ENCODE data around the gene CEPT1.

DNA sequence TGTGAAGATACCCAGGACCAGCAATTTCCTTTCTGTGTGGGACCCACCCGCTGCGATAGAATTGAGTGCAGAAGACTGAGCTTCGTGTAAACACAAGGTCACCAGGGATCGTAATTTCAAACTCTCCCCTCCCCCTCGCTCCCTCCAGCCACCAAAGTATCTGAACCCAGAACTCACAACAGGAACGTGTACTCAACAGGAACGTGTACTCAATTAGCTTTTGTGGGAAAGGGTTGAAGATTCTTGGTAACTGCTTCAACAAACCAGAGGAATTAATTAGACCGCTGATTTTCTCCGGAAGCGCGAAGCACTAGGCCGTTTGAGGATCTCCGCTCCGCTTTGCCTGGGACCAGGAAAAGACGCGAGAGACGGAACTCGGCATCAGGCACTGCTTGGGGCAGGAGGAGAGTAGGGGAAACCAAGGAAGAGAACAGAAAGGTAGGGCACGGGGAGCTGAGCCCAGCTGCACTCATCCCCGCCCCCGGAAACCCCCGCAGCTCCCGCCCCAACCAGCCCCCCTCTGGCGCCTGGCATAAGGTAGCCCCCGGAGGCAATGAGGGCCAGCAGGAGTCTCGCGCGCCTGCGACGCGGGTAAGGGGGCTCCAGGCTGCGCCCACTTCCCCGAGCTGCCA, 583 bp upstream of the CEPT1 start:
- TF ChIP-seq, protein P1, sequence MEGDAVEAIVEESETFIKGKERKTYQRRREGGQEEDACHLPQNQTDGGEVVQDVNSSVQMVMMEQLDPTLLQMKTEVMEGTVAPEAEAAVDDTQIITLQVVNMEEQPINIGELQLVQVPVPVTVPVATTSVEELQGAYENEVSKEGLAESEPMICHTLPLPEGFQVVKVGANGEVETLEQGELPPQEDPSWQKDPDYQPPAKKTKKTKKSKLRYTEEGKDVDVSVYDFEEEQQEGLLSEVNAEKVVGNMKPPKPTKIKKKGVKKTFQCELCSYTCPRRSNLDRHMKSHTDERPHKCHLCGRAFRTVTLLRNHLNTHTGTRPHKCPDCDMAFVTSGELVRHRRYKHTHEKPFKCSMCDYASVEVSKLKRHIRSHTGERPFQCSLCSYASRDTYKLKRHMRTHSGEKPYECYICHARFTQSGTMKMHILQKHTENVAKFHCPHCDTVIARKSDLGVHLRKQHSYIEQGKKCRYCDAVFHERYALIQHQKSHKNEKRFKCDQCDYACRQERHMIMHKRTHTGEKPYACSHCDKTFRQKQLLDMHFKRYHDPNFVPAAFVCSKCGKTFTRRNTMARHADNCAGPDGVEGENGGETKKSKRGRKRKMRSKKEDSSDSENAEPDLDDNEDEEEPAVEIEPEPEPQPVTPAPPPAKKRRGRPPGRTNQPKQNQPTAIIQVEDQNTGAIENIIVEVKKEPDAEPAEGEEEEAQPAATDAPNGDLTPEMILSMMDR (IDR thresholded peaks at IDR 0.05; ENCODE audit: low read length): no peak
- TF ChIP-seq EZH2 (IDR thresholded peaks at IDR 0.05; ENCODE audit: borderline replicate concordance, low read length): no peak
